H1 (cell line): ENCODE measurements around the gene PPFIA2. TPM values are rescaled to one million over a fixed set of nuclear protein-coding genes. Genes with fewer than 3 reads are reported as not detected.

Experiments used
- CHD7 ChIP-seq: fragments of 300-600 bp; sonication (generic); IDR thresholded peaks from 2 replicates; pipeline ENCODE4 v1.7.1; 2012; ENCODE audit warnings: low read length, moderate library complexity, mild to moderate bottlenecking, inconsistent platforms; ENCODE audit not compliant: insufficient replicate concordance
- polyA plus RNA-seq, 7 experiments: library from polyadenylated mRNA; depleted of rRNA in 3 of 7; stranded (reverse) in 5 of 7; unstranded in 2 of 7; fragments of >200 nt in 5 of 7; fragments of 200-250 nt in 2 of 7; gene quantifications; 1 replicate in 5 of 7; 2 replicates in 1 of 7; 4 replicates in 1 of 7; pipeline versions ENCODE4 v1.2.1 to v1.2.3, GENCODE V29; 2011 to 2013; ENCODE audit warnings: missing spikeins in 2 of 7, mixed read lengths in 2 of 7
- total RNA-seq: library from RNA; stranded (reverse); fragmentation: NEBNext Ultra II Directional; extraction: Animal tissue kit (Norgen Biotek cat#: 25700); gene quantifications from 2 replicates; pipeline ENCODE4 v1.2.1, GENCODE V29; 2021

PPFIA2 gene
- total and polyA plus RNA-seq, 2 of the 8 experiments (the other 6 are each of a cell fraction or from before 2014, with no cell fraction given) = 1.2 to 1.8 TPM

- peak; percentile 28 for TF ChIP-seq CHD7
Measured at GRCh38 chr12:81727391-81727790, 31.8 kb downstream of the PPFIA2 start (continued).
